Embryonic facial prominence (tissue), 1 donor: ENCODE measurements around the gene SPOCK3.
"Not testable (repeated sequence)": the region's sequence is repeated elsewhere in the genome, so short reads cannot be mapped to it uniquely, and the experiment has no call there.

ENCODE experiments used
- DNase-seq: peaks from one replicate; pipeline ENCODE4 v3.0.0-alpha.2; 2016; ENCODE audit errors: extremely low spot score

SPOCK3 gene

GRCh38 chr4:167234316-167234881 lies at the start of gene SPOCK3:
Gene SPOCK3, minus strand, starts transcription at chr4:167234494.
- peak; percentile 45 for DNase-seq

GRCh38 chr4:167282171-167282864 lies 48.0 kb upstream of the SPOCK3 start:
- no peak for DNase-seq

- DNase-seq: not testable (repeated sequence)
These were observed 47.3 kb upstream of the SPOCK3 start for GRCh38 chr4:167281545-167281944.

- DNase-seq: no peak
These were observed 40.1 kb upstream of the SPOCK3 start for GRCh38 chr4:167274351-167274750.

GRCh38 chr4:167265231-167265630 lies 30.9 kb upstream of the SPOCK3 start:
- no peak for DNase-seq

GRCh38 chr4:167248271-167248670 lies 14.0 kb upstream of the SPOCK3 start:
- no peak for DNase-seq

GRCh38 chr4:167239627-167240026 lies 5.3 kb upstream of the SPOCK3 start:
- no peak for DNase-seq

- no peak for DNase-seq
These were observed 3.9 kb upstream of the SPOCK3 start for GRCh38 chr4:167238226-167238625.

- DNase-seq: no peak
These were observed 494 bp downstream of the SPOCK3 start for GRCh38 chr4:167233685-167234315.

GRCh38 chr4:167232805-167233684 lies 1.2 kb downstream of the SPOCK3 start:
- DNase-seq: no peak

- DNase-seq: no peak
These were observed 3.5 kb downstream of the SPOCK3 start for GRCh38 chr4:167230744-167231143.

- no peak for DNase-seq
These were observed 12.2 kb downstream of the SPOCK3 start for GRCh38 chr4:167222099-167222498.

GRCh38 chr4:167221084-167221483 lies 13.2 kb downstream of the SPOCK3 start:
- no peak for DNase-seq

- no peak for DNase-seq
These were observed 16.2 kb downstream of the SPOCK3 start for GRCh38 chr4:167218022-167218608.

GRCh38 chr4:167216783-167217182 lies 17.5 kb downstream of the SPOCK3 start:
- no peak for DNase-seq

- DNase-seq: no peak
These were observed 24.1 kb downstream of the SPOCK3 start for GRCh38 chr4:167210166-167210565.

- no peak for DNase-seq
These were observed 37.8 kb downstream of the SPOCK3 start for GRCh38 chr4:167196344-167197012.

- DNase-seq: no peak
These were observed 43.9 kb downstream of the SPOCK3 start for GRCh38 chr4:167190379-167190778.

GRCh38 chr4:167185465-167185864 lies 48.8 kb downstream of the SPOCK3 start:
- DNase-seq: no peak

- no peak for DNase-seq
These were observed 51.3 kb downstream of the SPOCK3 start for GRCh38 chr4:167183036-167183435.

GRCh38 chr4:167177925-167178324 lies 56.4 kb downstream of the SPOCK3 start:
- DNase-seq: no peak
